H9 (cell line): ENCODE data around the gene GNAS-AS1. TPM values are rescaled to one million over a fixed set of nuclear protein-coding genes. Genes with fewer than 3 reads are reported as not detected.
A peak's percentile ranks its signal among the peaks of the same experiment; 100 is the strongest.

Experiments
- DNase-seq: peaks from one replicate; pipeline ENCODE4 v3.0.0-alpha.2; 2017
- H2AFZ ChIP-seq: one replicate; pipeline ENCODE4 v1.6.1; 2013; ENCODE audit warnings: mild to moderate bottlenecking, low read length, control low read depth, moderate library complexity
- H2AK5ac ChIP-seq: 2 replicates; pipeline ENCODE4 v1.6.1; 2013; ENCODE audit warnings: low read length, control low read depth, mixed read lengths; ENCODE audit not compliant: insufficient read length
- H2BK120ac ChIP-seq: one replicate; pipeline ENCODE4 v1.6.1; 2013; ENCODE audit warnings: low read depth, mild to moderate bottlenecking, low read length, control low read depth, inconsistent platforms; ENCODE audit not compliant: poor library complexity, severe bottlenecking
- H2BK12ac ChIP-seq: 2 replicates; pipeline ENCODE4 v1.6.1; 2013; ENCODE audit warnings: low read length, control low read depth, mixed read lengths, low read depth; ENCODE audit not compliant: insufficient read length
- H2BK15ac ChIP-seq: 2 replicates; pipeline ENCODE4 v1.6.1; 2013; ENCODE audit warnings: low read depth, low read length, control low read depth
- H2BK20ac ChIP-seq: one replicate; pipeline ENCODE4 v1.6.1; 2013; ENCODE audit warnings: low read depth, mild to moderate bottlenecking, low read length, control low read depth, inconsistent platforms; ENCODE audit not compliant: poor library complexity, severe bottlenecking
- H2BK5ac ChIP-seq: 2 replicates; pipeline ENCODE4 v1.6.1; 2013; ENCODE audit warnings: low read length, control low read depth, mixed read lengths; ENCODE audit not compliant: insufficient read length
- H3K14ac ChIP-seq: 2 replicates; pipeline ENCODE4 v1.6.1; 2013; ENCODE audit warnings: low read length, control low read depth; ENCODE audit not compliant: insufficient read depth
- H3K18ac ChIP-seq: 2 replicates; pipeline ENCODE4 v1.6.1; 2013; ENCODE audit warnings: low read depth, mild to moderate bottlenecking, mixed read lengths, low read length, control low read depth; ENCODE audit not compliant: insufficient read length
- H3K23ac ChIP-seq: 2 replicates; pipeline ENCODE4 v1.6.1; 2013; ENCODE audit warnings: low read length, control low read depth, mixed read lengths, low read depth; ENCODE audit not compliant: insufficient read length
- H3K23me2 ChIP-seq: 2 replicates; pipeline ENCODE4 v1.6.1; 2013; ENCODE audit warnings: low read depth, mild to moderate bottlenecking, mixed read lengths, low read length, control low read depth; ENCODE audit not compliant: insufficient read length, poor library complexity, severe bottlenecking
- H3K27ac ChIP-seq: 2 replicates; pipeline ENCODE4 v1.5.1; 2013; ENCODE audit warnings: low read length, control low read depth, mixed read lengths, low read depth; ENCODE audit not compliant: insufficient read length
- H3K27me3 ChIP-seq: 2 replicates; pipeline ENCODE4 v1.6.1; 2013; ENCODE audit warnings: low read length, control low read depth, inconsistent platforms; ENCODE audit not compliant: insufficient read depth
- H3K4ac ChIP-seq: 2 replicates; pipeline ENCODE4 v1.6.1; 2013; ENCODE audit warnings: low read depth, mild to moderate bottlenecking, control low read depth, inconsistent platforms, low read length, moderate library complexity
- H3K4me1 ChIP-seq: 2 replicates; pipeline ENCODE4 v1.6.1; 2013; ENCODE audit warnings: low read length, control low read depth, inconsistent platforms; ENCODE audit not compliant: insufficient read depth
- H3K4me2 ChIP-seq: 2 replicates; pipeline ENCODE4 v1.6.1; 2013; ENCODE audit warnings: low read length, control low read depth, mixed read lengths; ENCODE audit not compliant: insufficient read length, insufficient read depth
- H3K56ac ChIP-seq: 2 replicates; pipeline ENCODE4 v1.6.1; 2013; ENCODE audit warnings: low read depth, mild to moderate bottlenecking, mixed read lengths, low read length, control low read depth; ENCODE audit not compliant: insufficient read length
- H3K79me1 ChIP-seq: 2 replicates; pipeline ENCODE4 v1.6.1; 2013; ENCODE audit warnings: low read depth, mild to moderate bottlenecking, moderate library complexity, low read length, control low read depth, inconsistent platforms; ENCODE audit not compliant: insufficient read depth, poor library complexity, severe bottlenecking
- H3K79me2 ChIP-seq: 2 replicates; pipeline ENCODE4 v1.6.1; 2013; ENCODE audit warnings: low read length, control low read depth, inconsistent platforms; ENCODE audit not compliant: insufficient read depth
- H3K9ac ChIP-seq: 2 replicates; pipeline ENCODE4 v1.6.1; 2013; ENCODE audit warnings: low read length, control low read depth, mixed read lengths; ENCODE audit not compliant: insufficient read length; ENCODE audit errors: extremely low read depth
- H3K9me3 ChIP-seq: one replicate; pipeline ENCODE4 v1.6.1; 2013; ENCODE audit warnings: low read depth, low read length, inconsistent platforms; ENCODE audit not compliant: control insufficient read depth
- H3T11ph ChIP-seq: one replicate; pipeline ENCODE4 v1.6.1; 2013; ENCODE audit warnings: mild to moderate bottlenecking, low read length, control low read depth, inconsistent platforms
- H4K20me1 ChIP-seq: one replicate; pipeline ENCODE4 v1.6.1; 2013; ENCODE audit not compliant: control insufficient read depth, insufficient read length, insufficient read depth
- H4K5ac ChIP-seq: 2 replicates; pipeline ENCODE4 v1.6.1; 2013; ENCODE audit warnings: low read depth, mild to moderate bottlenecking, mixed read lengths, low read length, control low read depth; ENCODE audit not compliant: insufficient read length
- H4K8ac ChIP-seq: replicated peaks from 2 replicates; pipeline ENCODE4 v1.6.1; 2013; ENCODE audit warnings: low read length, control low read depth, mixed read lengths, low read depth; ENCODE audit not compliant: insufficient read length
- H4K91ac ChIP-seq: 2 replicates; pipeline ENCODE4 v1.6.1; 2013; ENCODE audit warnings: low read depth, mild to moderate bottlenecking, moderate library complexity, mixed read lengths, low read length, control low read depth; ENCODE audit not compliant: insufficient read length
- H3K27ac Mint-ChIP-seq, 3 experiments: 2 replicates in 2 of 3; 3 replicates in 1 of 3; pipeline ENCODE4 v1.8.0; 2020 to 2021; ENCODE audit warnings: mixed read lengths in 3 of 3, mild to moderate bottlenecking in 1 of 3, moderate library complexity in 1 of 3
- H3K27me3 Mint-ChIP-seq: 2 replicates; pipeline ENCODE4 v1.8.0; 2021; ENCODE audit warnings: low read depth, mild to moderate bottlenecking, moderate library complexity, mixed read lengths
- H3K36me3 Mint-ChIP-seq, 3 experiments: 2 replicates in 2 of 3; 3 replicates in 1 of 3; pipeline ENCODE4 v1.8.0; 2020 to 2021; ENCODE audit warnings: low read depth in 3 of 3, mixed read lengths in 3 of 3; ENCODE audit not compliant: insufficient read depth in 1 of 3
- H3K4me1 Mint-ChIP-seq, 2 experiments: 2 replicates each; pipeline ENCODE4 v1.8.0; 2020; ENCODE audit warnings: mixed read lengths in 2 of 2
- H3K4me3 Mint-ChIP-seq, 2 experiments: 2 replicates in 1 of 2; 3 replicates in 1 of 2; pipeline ENCODE4 v1.8.0; 2020 to 2021; ENCODE audit warnings: mild to moderate bottlenecking in 2 of 2, mixed read lengths in 2 of 2, moderate library complexity in 1 of 2
- H3K9me3 Mint-ChIP-seq, 2 experiments: 2 replicates in 1 of 2; 3 replicates in 1 of 2; pipeline ENCODE4 v1.8.0; 2020; ENCODE audit warnings: mild to moderate bottlenecking in 2 of 2, mixed read lengths in 2 of 2, moderate library complexity in 1 of 2
- WGBS: extraction: QIAGEN DNeasy Blood & Tissue Kit; methylation state at CpG from one replicate; pipeline ENCODE4 v1.1.7; 2013; ENCODE audit warnings: missing lambda C conversion rate, low lambda C conversion rate, mixed read lengths; ENCODE audit not compliant: insufficient read length; ENCODE audit errors: extremely low coverage; 5-methylcytosine and 5-hydroxymethylcytosine counted together
- total RNA-seq: library from RNA; stranded (reverse); gene quantifications from 2 replicates; pipeline ENCODE4 v1.2.1, GENCODE V29; 2021
- TF ChIP-seq, protein P1 (sequence below): fragments of 200-600 bp; sonication (generic); conservative IDR thresholded peaks from 3 replicates; pipeline ENCODE4 v1.8.0; 2021; ENCODE audit warnings: antibody characterized with exemption, mild to moderate bottlenecking

GNAS-AS1 gene
- total RNA-seq, 1 experiment from 2014 or later, result 11.3 TPM

DNA sequence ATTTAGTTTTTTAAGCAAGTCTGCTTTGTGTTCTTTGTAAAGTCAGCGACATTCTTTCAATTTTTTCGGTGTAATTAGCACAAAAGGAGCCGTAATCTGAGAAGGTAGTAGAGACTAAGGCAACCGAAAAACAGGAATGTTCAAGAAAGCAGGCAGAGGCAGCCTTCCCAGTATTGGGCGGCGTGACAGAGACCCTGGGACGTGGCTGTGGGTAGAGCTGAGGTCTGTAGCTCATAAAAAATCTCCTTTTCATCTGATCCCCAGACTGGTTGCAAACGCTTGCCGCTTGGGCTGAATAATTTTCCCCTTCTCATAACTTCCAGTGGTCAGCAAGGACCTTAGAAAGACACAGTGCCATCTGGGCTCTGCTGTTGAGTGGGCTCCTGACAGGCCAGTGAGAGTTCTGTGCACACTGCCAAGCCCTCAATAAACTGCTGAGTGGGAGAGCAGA lies 32.6 kb upstream of the GNAS-AS1 start:
- no peaks in the 10 kb centered on the region for H4K20me1 ChIP-seq
- peaks cover 5% of the 10 kb centered on the region; the same call in 1 of the 2 replicates for H3K4me1 ChIP-seq
- peak overlapping the region; percentile 78 for H3K27ac ChIP-seq
- Mint-ChIP-seq H3K4me3 (peak overlapping the region; percentile 3 to 58; a peak in 3 of 5 replicates), H3K9me3 (peaks cover 0 to 4% of the 10 kb centered on the region in 2 experiments; a peak in 2 of 5 replicates), H3K36me3 (peaks cover 4 to 28% (median 14%) of the 10 kb centered on the region in 3 experiments; a peak in 6 of 7 replicates), H3K27me3 (no peaks in the 10 kb centered on the region; the same call in none of the 2 replicates), H3K27ac (peak overlapping the region; percentile 74 to 95 (median 93)), H3K4me1 (peaks cover 51 to 52% of the 10 kb centered on the region in 2 experiments)
- no peaks in the 10 kb centered on the region for H3K79me1 ChIP-seq
- no peak overlapping the region for H2BK12ac ChIP-seq
- no peak overlapping the region for H3K4ac ChIP-seq
- H4K5ac ChIP-seq, result no peak overlapping the region
- no peak overlapping the region for H2BK20ac ChIP-seq
- DNase-seq, result peak; percentile 44
- H3K9me3 ChIP-seq, result no peaks in the 10 kb centered on the region
- no peak overlapping the region for H3K23ac ChIP-seq
- no peaks in the 10 kb centered on the region for H3K79me2 ChIP-seq
- peaks cover 3% of the 10 kb centered on the region for H3K23me2 ChIP-seq
- no CpG with 5 or more reads among the region's 9 CpGs for WGBS
- no peak overlapping the region for H3K9ac ChIP-seq
- H2AK5ac ChIP-seq, result no peak overlapping the region
- no peak overlapping the region for H2BK5ac ChIP-seq
- H4K91ac ChIP-seq, result no peak overlapping the region
- peak overlapping the region; percentile 20 for H3K4me2 ChIP-seq
- H3K56ac ChIP-seq, result no peak overlapping the region
- peak overlapping the region; percentile 30 for H3K18ac ChIP-seq
- no peak overlapping the region; the same call in 1 of the 2 replicates for H2BK15ac ChIP-seq
- H3K27me3 ChIP-seq, result no peaks in the 10 kb centered on the region; the same call in 1 of the 2 replicates
- H2BK120ac ChIP-seq, result no peak overlapping the region
- H3K14ac ChIP-seq, result peak overlapping the region; percentile 64
- TF ChIP-seq, protein P1, sequence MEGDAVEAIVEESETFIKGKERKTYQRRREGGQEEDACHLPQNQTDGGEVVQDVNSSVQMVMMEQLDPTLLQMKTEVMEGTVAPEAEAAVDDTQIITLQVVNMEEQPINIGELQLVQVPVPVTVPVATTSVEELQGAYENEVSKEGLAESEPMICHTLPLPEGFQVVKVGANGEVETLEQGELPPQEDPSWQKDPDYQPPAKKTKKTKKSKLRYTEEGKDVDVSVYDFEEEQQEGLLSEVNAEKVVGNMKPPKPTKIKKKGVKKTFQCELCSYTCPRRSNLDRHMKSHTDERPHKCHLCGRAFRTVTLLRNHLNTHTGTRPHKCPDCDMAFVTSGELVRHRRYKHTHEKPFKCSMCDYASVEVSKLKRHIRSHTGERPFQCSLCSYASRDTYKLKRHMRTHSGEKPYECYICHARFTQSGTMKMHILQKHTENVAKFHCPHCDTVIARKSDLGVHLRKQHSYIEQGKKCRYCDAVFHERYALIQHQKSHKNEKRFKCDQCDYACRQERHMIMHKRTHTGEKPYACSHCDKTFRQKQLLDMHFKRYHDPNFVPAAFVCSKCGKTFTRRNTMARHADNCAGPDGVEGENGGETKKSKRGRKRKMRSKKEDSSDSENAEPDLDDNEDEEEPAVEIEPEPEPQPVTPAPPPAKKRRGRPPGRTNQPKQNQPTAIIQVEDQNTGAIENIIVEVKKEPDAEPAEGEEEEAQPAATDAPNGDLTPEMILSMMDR, result no peak
- H2AFZ ChIP-seq, result no peak overlapping the region
- H3T11ph ChIP-seq, result peak overlapping the region; percentile 40
- H4K8ac ChIP-seq, result no peak overlapping the region
